IMR-90 (cell line): Measurements from ENCODE around the gene DPP10.

ENCODE experiments used
- RAD21 ChIP-seq: IDR thresholded peaks from 2 replicates; pipeline ENCODE4 v1.6.1; 2012; ENCODE audit warnings: low read length, improper control_type of control experiment
- TF ChIP-seq, protein P1 (sequence below): conservative IDR thresholded peaks from 2 replicates; pipeline ENCODE4 v1.5.1; 2012; ENCODE audit warnings: mild to moderate bottlenecking, low read depth, low read length, improper control_type of control experiment

DNA sequence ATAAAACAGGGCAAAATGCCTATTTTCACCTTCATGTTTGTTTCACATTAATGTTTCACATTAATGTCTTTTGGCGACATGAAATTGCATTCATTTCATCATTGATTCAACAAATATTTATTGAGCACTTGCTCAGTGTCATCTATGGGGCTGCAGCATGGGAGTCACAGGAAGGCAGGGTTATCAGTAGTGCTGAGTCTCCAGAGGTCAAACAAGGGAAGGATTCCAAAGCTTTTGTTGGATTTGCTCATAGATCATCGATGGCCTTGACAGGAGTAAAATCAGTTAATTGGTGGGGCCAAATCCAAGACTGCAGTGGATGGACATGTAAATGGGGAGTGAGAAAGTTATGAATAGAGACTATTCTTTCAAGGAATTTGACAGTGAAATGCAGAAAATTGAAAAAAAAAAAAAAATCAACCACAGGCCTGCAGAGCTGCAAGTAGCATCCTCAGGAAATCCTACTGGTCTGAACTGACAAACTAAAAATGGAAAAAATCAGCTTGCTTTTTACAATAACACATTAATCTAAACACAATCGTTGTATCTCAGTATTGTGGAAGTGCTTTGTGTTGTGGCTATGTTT lies 1290.8 kb downstream of the DPP10 start:
- TF ChIP-seq, protein P1, sequence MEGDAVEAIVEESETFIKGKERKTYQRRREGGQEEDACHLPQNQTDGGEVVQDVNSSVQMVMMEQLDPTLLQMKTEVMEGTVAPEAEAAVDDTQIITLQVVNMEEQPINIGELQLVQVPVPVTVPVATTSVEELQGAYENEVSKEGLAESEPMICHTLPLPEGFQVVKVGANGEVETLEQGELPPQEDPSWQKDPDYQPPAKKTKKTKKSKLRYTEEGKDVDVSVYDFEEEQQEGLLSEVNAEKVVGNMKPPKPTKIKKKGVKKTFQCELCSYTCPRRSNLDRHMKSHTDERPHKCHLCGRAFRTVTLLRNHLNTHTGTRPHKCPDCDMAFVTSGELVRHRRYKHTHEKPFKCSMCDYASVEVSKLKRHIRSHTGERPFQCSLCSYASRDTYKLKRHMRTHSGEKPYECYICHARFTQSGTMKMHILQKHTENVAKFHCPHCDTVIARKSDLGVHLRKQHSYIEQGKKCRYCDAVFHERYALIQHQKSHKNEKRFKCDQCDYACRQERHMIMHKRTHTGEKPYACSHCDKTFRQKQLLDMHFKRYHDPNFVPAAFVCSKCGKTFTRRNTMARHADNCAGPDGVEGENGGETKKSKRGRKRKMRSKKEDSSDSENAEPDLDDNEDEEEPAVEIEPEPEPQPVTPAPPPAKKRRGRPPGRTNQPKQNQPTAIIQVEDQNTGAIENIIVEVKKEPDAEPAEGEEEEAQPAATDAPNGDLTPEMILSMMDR = no peak
- no peak for TF ChIP-seq RAD21
